Activated naive CD4-positive, alpha-beta T cell treated with anti-CD3 and anti-CD28 coated beads, Interleukin-2, amount 50 U/mL, for 72 hours (primary cell): ENCODE measurements around the gene OR6Y1. TPM values are rescaled to one million over a fixed set of nuclear protein-coding genes. Genes with fewer than 3 reads are reported as not detected.

Experiments used
- ATAC-seq, 2 donors: fragments of 150-1000 bp; cut with Tn5 transposase; 2 replicates each; pipeline ENCODE4 v1.10.0; 2021; ENCODE audit warnings: mild to moderate bottlenecking in 2 of 2, moderate library complexity in 2 of 2
- DNase-seq, 2 donors: peaks; one replicate each; pipeline ENCODE4 v3.0.0; 2021 to 2022; ENCODE audit warnings: low spot score in 2 of 2
- H3K27ac Mint-ChIP-seq, 2 donors: one replicate each; pipeline ENCODE4 v1.8.0; 2022; ENCODE audit warnings: mild to moderate bottlenecking in 2 of 2, mixed read lengths in 2 of 2
- H3K36me3 Mint-ChIP-seq, 2 donors: one replicate each; pipeline ENCODE4 v1.8.0; 2022; ENCODE audit warnings: mixed read lengths in 2 of 2
- H3K9me3 Mint-ChIP-seq, 2 donors: one replicate each; pipeline ENCODE4 v1.8.0; 2022; ENCODE audit warnings: mixed read lengths in 2 of 2
- total RNA-seq, 2 donors: library from RNA; stranded (reverse); gene quantifications; one replicate each; pipeline ENCODE4 v1.2.3, GENCODE V29; 2022

OR6Y1 gene
- total RNA-seq, 2 donors from 2014 or later = not detected

DNA sequence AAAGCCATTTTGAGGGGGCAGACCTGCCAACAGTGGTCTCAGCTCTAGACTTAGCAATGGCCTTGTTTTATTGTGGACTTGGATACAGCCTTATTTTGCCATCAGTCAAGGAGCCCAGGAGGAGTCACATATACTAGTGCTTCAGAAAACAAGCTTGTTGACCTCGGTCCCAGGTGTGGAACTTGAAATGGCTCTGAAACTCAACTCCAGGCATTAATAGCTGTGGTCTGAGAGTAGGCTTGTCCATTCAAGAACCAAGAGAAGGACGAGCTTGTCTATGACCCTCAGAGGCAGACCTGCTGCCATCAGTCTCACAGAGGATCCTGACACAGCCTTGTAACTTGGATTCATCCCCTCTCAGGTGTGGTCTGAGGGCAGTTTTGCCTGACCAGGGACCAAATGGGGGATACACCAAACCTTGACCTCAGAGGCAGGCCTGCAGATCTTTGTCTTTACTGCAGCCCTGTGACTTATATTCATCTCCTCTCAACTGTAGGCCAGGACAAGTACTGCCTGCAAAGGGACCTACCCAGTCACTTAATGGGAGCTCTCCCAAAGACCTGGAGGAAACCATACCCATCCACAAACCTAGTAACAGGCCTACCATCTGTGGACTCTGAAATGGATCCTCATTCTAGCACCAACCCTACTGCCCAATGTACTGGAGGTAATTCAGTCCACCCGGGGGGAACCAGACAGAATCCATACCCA, 33.1 kb downstream of the OR6Y1 start:
- ATAC-seq (no peak), DNase-seq (no peak)
- no peaks in the 10 kb centered on the region for H3K36me3 Mint-ChIP-seq
- H3K27ac Mint-ChIP-seq = no peak overlapping the region
- H3K9me3 Mint-ChIP-seq = no peaks in the 10 kb centered on the region

- H3K36me3 Mint-ChIP-seq = no peaks in the 10 kb centered on the region
- no peak for ATAC-seq
Measured at GRCh38 chr1:158520021-158520420, 34.2 kb downstream of the OR6Y1 start.

GRCh38 chr1:158516966-158517365, 37.2 kb downstream of the OR6Y1 start:
- no peak overlapping the region for H3K27ac Mint-ChIP-seq
- H3K9me3 Mint-ChIP-seq = no peaks in the 10 kb centered on the region
- ATAC-seq = no peak
- no peak for DNase-seq
- H3K36me3 Mint-ChIP-seq = no peaks in the 10 kb centered on the region

More at GRCh38 chr1:158520021-158520420, 34.2 kb downstream of the OR6Y1 start:
- no peak for DNase-seq
- Mint-ChIP-seq H3K27ac (no peak overlapping the region), H3K9me3 (no peaks in the 10 kb centered on the region)

DNA sequence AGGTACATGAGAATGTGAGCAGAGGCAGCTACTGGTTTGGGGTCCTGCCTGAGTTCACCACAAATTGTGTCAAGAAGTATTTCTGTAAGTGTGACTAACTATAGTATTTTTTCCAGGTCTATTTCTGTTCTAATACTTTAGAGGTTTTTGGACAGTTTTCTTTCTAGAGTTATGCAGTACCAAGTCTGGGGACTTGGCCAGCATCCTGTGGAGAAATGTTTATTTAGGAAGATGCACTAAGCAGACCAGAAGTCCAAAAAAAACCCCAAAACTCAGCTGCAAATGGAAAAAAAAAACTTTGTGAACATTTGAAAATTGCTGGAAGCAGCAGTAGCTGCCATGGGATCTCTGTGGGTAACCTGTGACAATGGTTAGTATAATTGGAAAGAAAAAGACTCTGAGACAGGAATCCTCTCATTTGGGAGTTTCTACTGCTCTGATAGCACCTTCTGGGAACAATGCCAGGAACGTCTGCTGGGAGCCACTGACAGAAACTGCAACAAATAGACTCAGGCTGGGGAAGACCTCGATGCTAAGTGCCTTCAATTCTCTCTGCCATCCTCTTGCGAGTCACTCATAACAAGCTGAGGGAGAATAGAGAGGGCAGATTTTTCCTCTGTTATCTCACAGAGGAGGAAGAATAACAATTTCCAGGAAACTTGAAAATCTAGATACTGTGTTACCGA, 44.6 kb downstream of the OR6Y1 start:
- peaks cover 0 to 5% of the 10 kb centered on the region in 2 donors for H3K36me3 Mint-ChIP-seq
- no peak overlapping the region for H3K27ac Mint-ChIP-seq
- DNase-seq (no peak), ATAC-seq (no peak)
- peaks cover 0 to 5% of the 10 kb centered on the region in 2 donors for H3K9me3 Mint-ChIP-seq

- Mint-ChIP-seq H3K27ac (peak overlapping the region in 1 of 2 donors; percentile 70), H3K36me3 (peaks cover under 1 to 8% of the 10 kb centered on the region in 2 donors), H3K9me3 (peaks cover 4 to 9% of the 10 kb centered on the region in 2 donors)
- ATAC-seq = no peak
- DNase-seq = no peak
Measured at GRCh38 chr1:158507511-158507910, 46.7 kb downstream of the OR6Y1 start.

DNA sequence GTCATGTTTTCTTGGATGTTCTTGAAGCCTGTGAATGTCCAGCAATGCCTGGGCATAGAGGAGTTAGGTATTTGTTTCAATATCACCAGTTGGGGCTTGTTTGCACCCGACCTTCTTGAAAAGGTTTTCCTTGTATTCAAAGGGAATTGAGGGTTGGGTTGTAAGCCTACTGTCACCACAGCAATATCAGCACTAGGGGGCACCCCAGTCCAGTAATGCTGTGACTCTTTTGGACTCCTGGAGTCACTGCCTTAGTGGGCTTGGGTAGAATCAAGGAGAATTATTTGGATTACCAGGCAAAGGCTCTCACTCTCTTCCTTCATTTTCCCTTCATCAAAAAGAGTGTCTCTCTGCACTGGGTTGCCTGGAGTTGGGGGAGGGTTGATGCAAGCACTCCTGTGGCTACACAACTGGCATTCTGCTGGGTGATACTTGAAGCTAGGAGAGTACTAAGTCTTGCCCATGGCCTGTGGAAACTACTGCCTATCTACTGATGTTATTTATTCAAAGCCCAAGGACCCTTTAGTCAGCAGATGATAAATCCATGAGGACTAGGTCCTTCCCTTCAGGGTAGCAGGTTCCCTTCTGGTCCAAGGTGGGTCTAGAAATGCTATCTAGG, 47.7 kb downstream of the OR6Y1 start:
- ATAC-seq (peak in 1 of 2 donors; percentile 70), DNase-seq (peak in 1 of 2 donors; percentile 40)
- H3K36me3 Mint-ChIP-seq = peaks cover 5 to 13% of the 10 kb centered on the region in 2 donors
- H3K27ac Mint-ChIP-seq = no peak overlapping the region
- H3K9me3 Mint-ChIP-seq = peaks cover 8 to 12% of the 10 kb centered on the region in 2 donors

GRCh38 chr1:158496374-158496773, 57.8 kb downstream of the OR6Y1 start:
- Mint-ChIP-seq H3K27ac (no peak overlapping the region), H3K36me3 (no peaks in the 10 kb centered on the region), H3K9me3 (no peaks in the 10 kb centered on the region)
- ATAC-seq (no peak), DNase-seq (no peak)

- DNase-seq (no peak), ATAC-seq (no peak)
- no peaks in the 10 kb centered on the region for H3K9me3 Mint-ChIP-seq
- H3K27ac Mint-ChIP-seq = no peak overlapping the region
- H3K36me3 Mint-ChIP-seq = no peaks in the 10 kb centered on the region
Measured at GRCh38 chr1:158494796-158495195, 59.4 kb downstream of the OR6Y1 start.

Other genes with a start within 250 kb of the OR6Y1 start
- gene CD1B, start 222.9 kb downstream of the OR6Y1 start, total RNA-seq = not detected
- gene CD1E, start 200.5 kb downstream of the OR6Y1 start, total RNA-seq = not detected
- gene OR10T2, start 154.9 kb downstream of the OR6Y1 start, total RNA-seq = not detected
- not detected for gene OR10K2, start 128.2 kb downstream of the OR6Y1 start, total RNA-seq
- gene OR10K1, start 92.6 kb downstream of the OR6Y1 start, total RNA-seq = not detected
- gene OR10R2, start 82.2 kb downstream of the OR6Y1 start, total RNA-seq = not detected
- gene OR6P1, start 16.2 kb upstream of the OR6Y1 start, total RNA-seq = not detected
- not detected for gene OR10X1, start 25.5 kb upstream of the OR6Y1 start, total RNA-seq
- gene OR10Z1, start 50.9 kb upstream of the OR6Y1 start, total RNA-seq = not detected
- gene SPTA1, start 132.3 kb upstream of the OR6Y1 start, total RNA-seq = under 1 TPM in 1 of 2 donors, not detected in 1; 0.41 TPM
- gene OR6K2, start 146.2 kb upstream of the OR6Y1 start, total RNA-seq = not detected
- gene OR6K3, start 166.3 kb upstream of the OR6Y1 start, total RNA-seq = not detected
- not detected for gene OR6K6, start 200.3 kb upstream of the OR6Y1 start, total RNA-seq
- not detected for gene OR6N1, start 217.8 kb upstream of the OR6Y1 start, total RNA-seq
- not detected for gene OR6N2, start 226.8 kb upstream of the OR6Y1 start, total RNA-seq